OCI-LY1 (cell line): ENCODE measurements around the gene TPST1.

Source experiments
- H2AFZ ChIP-seq: fragments of 200-600 bp; sonication (generic), shearing (Covaris generic); 2 replicates; pipeline ENCODE4 v1.6.0; 2014; ENCODE audit warnings: antibody characterized with exemption, mild to moderate bottlenecking, low read length
- H3F3A ChIP-seq: fragments of 200-600 bp; sonication (generic), shearing (Covaris generic); 2 replicates; pipeline ENCODE4 v1.6.0; 2014; ENCODE audit warnings: mild to moderate bottlenecking, antibody characterized with exemption, low read length, moderate library complexity; ENCODE audit not compliant: insufficient read depth
- H3K27ac ChIP-seq: fragments of 200-600 bp; sonication (generic); 2 replicates; pipeline ENCODE4 v1.5.1; 2014; ENCODE audit warnings: low read length, mixed run types, mild to moderate bottlenecking, low read depth; ENCODE audit not compliant: poor library complexity, severe bottlenecking
- H3K27me3 ChIP-seq: fragments of 200-600 bp; sonication (generic); 2 replicates; pipeline ENCODE4 v1.6.0; 2014; ENCODE audit warnings: antibody characterized with exemption, mild to moderate bottlenecking, low read length, moderate library complexity; ENCODE audit not compliant: insufficient read depth
- H3K36me3 ChIP-seq: fragments of 200-600 bp; sonication (generic); 2 replicates; pipeline ENCODE4 v1.6.1; 2014; ENCODE audit warnings: mild to moderate bottlenecking, antibody characterized with exemption, low read length, moderate library complexity, mixed read lengths; ENCODE audit not compliant: insufficient read depth
- H3K4me1 ChIP-seq: fragments of 200-600 bp; sonication (generic); 2 replicates; pipeline ENCODE4 v1.5.1; 2014; ENCODE audit warnings: mild to moderate bottlenecking, low read length, moderate library complexity; ENCODE audit not compliant: insufficient read depth, severe bottlenecking
- H3K4me2 ChIP-seq: fragments of 200-600 bp; sonication (generic), shearing (Covaris generic); 2 replicates; pipeline ENCODE4 v1.6.1; 2014; ENCODE audit warnings: low read length
- H3K4me3 ChIP-seq: fragments of 200-600 bp; sonication (generic); 2 replicates; pipeline ENCODE4 v1.5.1; 2014; ENCODE audit warnings: low read length, low read depth, mild to moderate bottlenecking, mixed read lengths; ENCODE audit not compliant: poor library complexity, severe bottlenecking
- H3K79me2 ChIP-seq: fragments of 200-600 bp; shearing (Covaris generic); 2 replicates; pipeline ENCODE4 v1.6.1; 2016; ENCODE audit warnings: mixed run types, low read length, mixed read lengths; ENCODE audit not compliant: insufficient read depth
- H3K9ac ChIP-seq: fragments of 200-600 bp; sonication (generic), shearing (Covaris generic); 2 replicates; pipeline ENCODE4 v1.6.1; 2014; ENCODE audit warnings: mild to moderate bottlenecking, low read length, mixed read lengths
- H3K9me2 ChIP-seq: fragments of 200-600 bp; sonication (generic), shearing (Covaris generic); 2 replicates; pipeline ENCODE4 v1.6.1; 2014; ENCODE audit warnings: low read depth, mild to moderate bottlenecking, low read length, mixed read lengths
- H3K9me3 ChIP-seq: fragments of 200-600 bp; shearing (Covaris generic); 2 replicates; pipeline ENCODE4 v1.6.1; 2014; ENCODE audit warnings: low read length, mixed read lengths
- H4K20me1 ChIP-seq: fragments of 200-600 bp; sonication (generic), shearing (Covaris generic); 2 replicates; pipeline ENCODE4 v1.6.0; 2016; ENCODE audit warnings: mild to moderate bottlenecking, low read length; ENCODE audit not compliant: insufficient read depth
- EZH2 ChIP-seq: fragments of 200-600 bp; sonication (generic), shearing (Covaris generic); IDR thresholded peaks from 2 replicates; pipeline ENCODE4 v1.8.0; 2017; ENCODE audit warnings: borderline replicate concordance, mixed run types, mild to moderate bottlenecking, antibody characterized with exemption, low read length, moderate library complexity, mixed read lengths
- TF ChIP-seq, protein P1 (sequence below): fragments of 200-600 bp; sonication (generic), shearing (Covaris generic); IDR thresholded peaks from 2 replicates; pipeline ENCODE4 v1.5.1; 2017; ENCODE audit warnings: mild to moderate bottlenecking, antibody characterized with exemption, low read length, moderate library complexity, mixed read lengths

Gene TPST1

DNA sequence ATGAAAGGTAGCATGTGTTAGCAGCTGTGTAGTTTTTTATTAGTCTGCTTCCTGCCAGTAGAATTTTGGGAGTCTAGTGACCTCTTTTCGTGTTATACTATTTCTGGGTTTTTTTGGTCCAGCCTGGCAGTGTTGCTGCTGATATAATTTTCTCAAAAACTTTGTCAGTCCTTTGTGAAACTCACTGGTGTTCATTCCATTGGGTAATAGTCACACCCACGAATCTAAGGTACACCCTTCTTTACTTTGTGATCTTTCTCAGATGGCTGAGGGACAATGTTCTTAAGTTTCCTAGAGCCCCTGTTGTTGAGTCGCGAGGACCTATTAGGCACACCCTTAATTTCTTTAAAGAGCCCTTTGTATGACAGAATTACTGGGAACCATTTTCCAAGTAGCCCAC lies 52.3 kb downstream of the TPST1 start:
- Histone ChIP-seq H4K20me1 (no peaks in the 10 kb centered on the region), H3K27ac (no peak overlapping the region), H3K4me2 (no peak overlapping the region)

DNA sequence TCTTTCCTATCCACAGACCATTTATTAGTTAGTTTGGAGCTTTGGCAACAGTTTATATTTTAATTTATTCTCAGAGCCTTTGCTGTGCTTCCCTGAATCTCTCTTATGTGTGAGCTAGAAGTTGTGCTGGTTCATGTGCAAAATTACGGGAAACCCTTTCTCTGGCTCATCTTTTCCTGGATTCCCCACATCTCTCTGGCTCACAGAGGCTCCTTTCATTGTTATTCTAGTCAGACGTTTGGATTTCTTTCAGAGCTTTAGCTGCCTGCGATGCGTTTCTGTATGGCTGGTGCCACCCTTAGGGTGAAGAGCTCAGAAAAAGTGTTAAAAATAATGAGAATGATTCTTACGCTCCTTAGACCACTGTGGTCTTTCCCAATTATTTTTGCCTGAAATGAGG lies 53.3 kb downstream of the TPST1 start:
- H3K4me1 ChIP-seq, result no peaks in the 10 kb centered on the region
- no peaks in the 10 kb centered on the region for H3F3A ChIP-seq
- H2AFZ ChIP-seq, result no peak overlapping the region
- TF ChIP-seq EZH2, result no peak
- TF ChIP-seq, protein P1, sequence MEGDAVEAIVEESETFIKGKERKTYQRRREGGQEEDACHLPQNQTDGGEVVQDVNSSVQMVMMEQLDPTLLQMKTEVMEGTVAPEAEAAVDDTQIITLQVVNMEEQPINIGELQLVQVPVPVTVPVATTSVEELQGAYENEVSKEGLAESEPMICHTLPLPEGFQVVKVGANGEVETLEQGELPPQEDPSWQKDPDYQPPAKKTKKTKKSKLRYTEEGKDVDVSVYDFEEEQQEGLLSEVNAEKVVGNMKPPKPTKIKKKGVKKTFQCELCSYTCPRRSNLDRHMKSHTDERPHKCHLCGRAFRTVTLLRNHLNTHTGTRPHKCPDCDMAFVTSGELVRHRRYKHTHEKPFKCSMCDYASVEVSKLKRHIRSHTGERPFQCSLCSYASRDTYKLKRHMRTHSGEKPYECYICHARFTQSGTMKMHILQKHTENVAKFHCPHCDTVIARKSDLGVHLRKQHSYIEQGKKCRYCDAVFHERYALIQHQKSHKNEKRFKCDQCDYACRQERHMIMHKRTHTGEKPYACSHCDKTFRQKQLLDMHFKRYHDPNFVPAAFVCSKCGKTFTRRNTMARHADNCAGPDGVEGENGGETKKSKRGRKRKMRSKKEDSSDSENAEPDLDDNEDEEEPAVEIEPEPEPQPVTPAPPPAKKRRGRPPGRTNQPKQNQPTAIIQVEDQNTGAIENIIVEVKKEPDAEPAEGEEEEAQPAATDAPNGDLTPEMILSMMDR, result no peak
- H3K27ac ChIP-seq, result no peak overlapping the region
- no peaks in the 10 kb centered on the region for H3K27me3 ChIP-seq
- H3K9me2 ChIP-seq, result no peaks in the 10 kb centered on the region
- no peak overlapping the region for H3K4me2 ChIP-seq
- H3K9me3 ChIP-seq, result no peaks in the 10 kb centered on the region
- no peaks in the 10 kb centered on the region for H3K79me2 ChIP-seq
- H4K20me1 ChIP-seq, result no peaks in the 10 kb centered on the region
- no peaks in the 10 kb centered on the region for H3K36me3 ChIP-seq
- no peak overlapping the region for H3K4me3 ChIP-seq
- no peak overlapping the region for H3K9ac ChIP-seq

More for the DNA sequence above, 52.3 kb downstream of the TPST1 start:
- Histone ChIP-seq H3K9ac (no peak overlapping the region), H3K27me3 (no peaks in the 10 kb centered on the region), H3K9me3 (no peaks in the 10 kb centered on the region), H2AFZ (no peak overlapping the region), H3K4me3 (no peak overlapping the region), H3F3A (no peaks in the 10 kb centered on the region), H3K36me3 (no peaks in the 10 kb centered on the region), H3K4me1 (no peaks in the 10 kb centered on the region), H3K79me2 (no peaks in the 10 kb centered on the region), H3K9me2 (no peaks in the 10 kb centered on the region)
- TF ChIP-seq EZH2, result no peak
- TF ChIP-seq, protein P1, result no peak

DNA sequence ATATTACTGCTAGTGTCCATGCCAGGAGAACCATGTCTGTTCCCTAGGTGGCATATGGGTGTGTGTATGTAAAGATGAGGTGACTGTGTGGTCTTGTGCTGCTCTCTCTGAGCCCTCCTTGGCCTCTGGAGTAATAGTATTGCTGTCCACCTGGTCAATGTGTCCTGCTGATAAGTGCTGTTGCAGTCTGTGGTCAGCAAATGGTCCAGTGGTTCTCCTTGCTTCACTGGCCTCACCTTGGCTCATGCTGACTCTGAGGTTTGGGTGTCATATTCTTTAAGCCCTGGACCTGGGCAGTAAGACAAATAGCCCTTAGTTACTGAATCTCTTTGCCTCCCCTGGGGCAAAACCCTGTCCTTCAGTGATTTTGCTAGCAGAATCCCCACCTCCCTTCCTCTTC lies 56.8 kb downstream of the TPST1 start:
- no peaks in the 10 kb centered on the region for H3K36me3 ChIP-seq
- H3K9ac ChIP-seq, result no peak overlapping the region
- peaks cover 26% of the 10 kb centered on the region for H3K9me3 ChIP-seq
- no peaks in the 10 kb centered on the region for H4K20me1 ChIP-seq
- no peak overlapping the region for H2AFZ ChIP-seq
- no peaks in the 10 kb centered on the region for H3F3A ChIP-seq
- H3K4me2 ChIP-seq, result no peak overlapping the region
- H3K79me2 ChIP-seq, result no peaks in the 10 kb centered on the region
- no peak overlapping the region for H3K4me3 ChIP-seq
- no peaks in the 10 kb centered on the region for H3K4me1 ChIP-seq
- TF ChIP-seq, protein P1, result no peak
- no peak for TF ChIP-seq EZH2
- H3K9me2 ChIP-seq, result no peaks in the 10 kb centered on the region
- H3K27me3 ChIP-seq, result no peaks in the 10 kb centered on the region
- no peak overlapping the region for H3K27ac ChIP-seq
